Esophagus squamous epithelium (tissue), 4 donors: Measurements from ENCODE around the gene NAP1L4.

Experiments used
- CTCF ChIP-seq, 6 experiments: fragments of 450-650 bp in 4 of 6; fragments of 200-600 bp in 2 of 6; sonication (generic) in 2 of 6; IDR thresholded peaks; one replicate each; pipeline ENCODE4 v1.5.1; 2016 to 2019; ENCODE audit warnings: antibody characterized with exemption in 6 of 6, mild to moderate bottlenecking in 4 of 6, moderate library complexity in 4 of 6
- POLR2A ChIP-seq, 4 donors: fragments of 450-650 bp; IDR thresholded peaks; one replicate each; pipeline ENCODE4 v1.6.1; 2017; ENCODE audit warnings: antibody characterized with exemption in 4 of 4, mild to moderate bottlenecking in 4 of 4, moderate library complexity in 3 of 4

GRCh38 chr11:2982214-2982613 is 9.9 kb downstream of the NAP1L4 start:
- TF ChIP-seq POLR2A (IDR thresholded peaks at IDR 0.05) (no peak), CTCF (IDR thresholded peaks at IDR 0.05) (no peak)
